ENCODE measurements around the gene AREG.

Gene AREG

GRCh38 chr4:74487771-74488170, 42.8 kb downstream of the AREG start:
- no peak overlapping the region for H3K27ac ChIP-seq
- ChIA-PET CTCF (no interaction called here), POLR2A (ENCODE audit: low non-redundant PET) (no interaction called here)
- no peak for DNase-seq (ENCODE audit: low spot score)
- TF ChIP-seq CTCF (conservative IDR thresholded peaks at IDR 0.05; ENCODE audit: low read depth), result no peak

GRCh38 chr4:74490736-74491135, 45.8 kb downstream of the AREG start:
- POLR2A ChIA-PET (ENCODE audit: low non-redundant PET), result no interaction called here
- CTCF ChIA-PET, result interaction anchor here (0.5 kb wide), 1 partner anchor 180 kb away, joined by 3 read pairs; no protein-coding TSS in a partner anchor
- TF ChIP-seq CTCF (conservative IDR thresholded peaks at IDR 0.05; ENCODE audit: low read depth), result no peak
- H3K27ac ChIP-seq, result no peak overlapping the region
- DNase-seq (ENCODE audit: low spot score), result peak; percentile 74

- no peak for TF ChIP-seq CTCF (conservative IDR thresholded peaks at IDR 0.05; ENCODE audit: low read depth)
- POLR2A ChIA-PET (ENCODE audit: low non-redundant PET), result no interaction called here
- H3K27ac ChIP-seq, result no peak overlapping the region
- DNase-seq (ENCODE audit: low spot score), result no peak
- CTCF ChIA-PET, result interaction anchor here (1.0 kb wide), 1 partner anchor 93 kb away, joined by 4 read pairs; no protein-coding TSS in a partner anchor
Measured at GRCh38 chr4:74499986-74500781, 55.2 kb downstream of the AREG start.

- DNase-seq (ENCODE audit: low spot score), result peak; percentile 60
- ChIA-PET POLR2A (ENCODE audit: low non-redundant PET) (no interaction called here), CTCF (no interaction called here)
- TF ChIP-seq CTCF (conservative IDR thresholded peaks at IDR 0.05; ENCODE audit: low read depth), result no peak
- no peak overlapping the region for H3K27ac ChIP-seq
Measured at GRCh38 chr4:74501579-74501978, 56.6 kb downstream of the AREG start.

- CTCF ChIA-PET, result interaction anchor here (0.6 kb wide), 1 partner anchor 80 kb away, joined by 4 read pairs; no protein-coding TSS in a partner anchor
Measured at GRCh38 chr4:74503580-74503979, 58.6 kb downstream of the AREG start.

GRCh38 chr4:74504212-74504611, 59.3 kb downstream of the AREG start:
- no peak for TF ChIP-seq CTCF (conservative IDR thresholded peaks at IDR 0.05; ENCODE audit: low read depth)
- H3K27ac ChIP-seq, result no peak overlapping the region
- DNase-seq (ENCODE audit: low spot score), result no peak
- ChIA-PET CTCF (no interaction called here), POLR2A (ENCODE audit: low non-redundant PET) (no interaction called here)

More at GRCh38 chr4:74503580-74503979, 58.6 kb downstream of the AREG start:
- TF ChIP-seq CTCF (conservative IDR thresholded peaks at IDR 0.05; ENCODE audit: low read depth), result no peak
- POLR2A ChIA-PET (ENCODE audit: low non-redundant PET), result no interaction called here
- no peak overlapping the region for H3K27ac ChIP-seq
- peak; percentile 24 for DNase-seq (ENCODE audit: low spot score)
